H9 (cell line): ENCODE results near the gene BCAS3. TPM values are rescaled to one million over a fixed set of nuclear protein-coding genes. Genes with fewer than 3 reads are reported as not detected.

Experiments
- DNase-seq: peaks from one replicate; pipeline ENCODE4 v3.0.0-alpha.2; 2017
- H2AFZ ChIP-seq: one replicate; pipeline ENCODE4 v1.6.1; 2013; ENCODE audit warnings: mild to moderate bottlenecking, low read length, control low read depth, moderate library complexity
- H2AK5ac ChIP-seq: 2 replicates; pipeline ENCODE4 v1.6.1; 2013; ENCODE audit warnings: low read length, control low read depth, mixed read lengths; ENCODE audit not compliant: insufficient read length
- H2BK120ac ChIP-seq: one replicate; pipeline ENCODE4 v1.6.1; 2013; ENCODE audit warnings: low read depth, mild to moderate bottlenecking, low read length, control low read depth, inconsistent platforms; ENCODE audit not compliant: poor library complexity, severe bottlenecking
- H2BK12ac ChIP-seq: 2 replicates; pipeline ENCODE4 v1.6.1; 2013; ENCODE audit warnings: low read length, control low read depth, mixed read lengths, low read depth; ENCODE audit not compliant: insufficient read length
- H2BK15ac ChIP-seq: 2 replicates; pipeline ENCODE4 v1.6.1; 2013; ENCODE audit warnings: low read depth, low read length, control low read depth
- H2BK20ac ChIP-seq: one replicate; pipeline ENCODE4 v1.6.1; 2013; ENCODE audit warnings: low read depth, mild to moderate bottlenecking, low read length, control low read depth, inconsistent platforms; ENCODE audit not compliant: poor library complexity, severe bottlenecking
- H2BK5ac ChIP-seq: 2 replicates; pipeline ENCODE4 v1.6.1; 2013; ENCODE audit warnings: low read length, control low read depth, mixed read lengths; ENCODE audit not compliant: insufficient read length
- H3K14ac ChIP-seq: 2 replicates; pipeline ENCODE4 v1.6.1; 2013; ENCODE audit warnings: low read length, control low read depth; ENCODE audit not compliant: insufficient read depth
- H3K18ac ChIP-seq: 2 replicates; pipeline ENCODE4 v1.6.1; 2013; ENCODE audit warnings: low read depth, mild to moderate bottlenecking, mixed read lengths, low read length, control low read depth; ENCODE audit not compliant: insufficient read length
- H3K23ac ChIP-seq: 2 replicates; pipeline ENCODE4 v1.6.1; 2013; ENCODE audit warnings: low read length, control low read depth, mixed read lengths, low read depth; ENCODE audit not compliant: insufficient read length
- H3K23me2 ChIP-seq: 2 replicates; pipeline ENCODE4 v1.6.1; 2013; ENCODE audit warnings: low read depth, mild to moderate bottlenecking, mixed read lengths, low read length, control low read depth; ENCODE audit not compliant: insufficient read length, poor library complexity, severe bottlenecking
- H3K27ac ChIP-seq: 2 replicates; pipeline ENCODE4 v1.5.1; 2013; ENCODE audit warnings: low read length, control low read depth, mixed read lengths, low read depth; ENCODE audit not compliant: insufficient read length
- H3K27me3 ChIP-seq: 2 replicates; pipeline ENCODE4 v1.6.1; 2013; ENCODE audit warnings: low read length, control low read depth, inconsistent platforms; ENCODE audit not compliant: insufficient read depth
- H3K4ac ChIP-seq: 2 replicates; pipeline ENCODE4 v1.6.1; 2013; ENCODE audit warnings: low read depth, mild to moderate bottlenecking, control low read depth, inconsistent platforms, low read length, moderate library complexity
- H3K4me1 ChIP-seq: 2 replicates; pipeline ENCODE4 v1.6.1; 2013; ENCODE audit warnings: low read length, control low read depth, inconsistent platforms; ENCODE audit not compliant: insufficient read depth
- H3K4me2 ChIP-seq: 2 replicates; pipeline ENCODE4 v1.6.1; 2013; ENCODE audit warnings: low read length, control low read depth, mixed read lengths; ENCODE audit not compliant: insufficient read length, insufficient read depth
- H3K56ac ChIP-seq: 2 replicates; pipeline ENCODE4 v1.6.1; 2013; ENCODE audit warnings: low read depth, mild to moderate bottlenecking, mixed read lengths, low read length, control low read depth; ENCODE audit not compliant: insufficient read length
- H3K79me1 ChIP-seq: 2 replicates; pipeline ENCODE4 v1.6.1; 2013; ENCODE audit warnings: low read depth, mild to moderate bottlenecking, moderate library complexity, low read length, control low read depth, inconsistent platforms; ENCODE audit not compliant: insufficient read depth, poor library complexity, severe bottlenecking
- H3K79me2 ChIP-seq: 2 replicates; pipeline ENCODE4 v1.6.1; 2013; ENCODE audit warnings: low read length, control low read depth, inconsistent platforms; ENCODE audit not compliant: insufficient read depth
- H3K9ac ChIP-seq: 2 replicates; pipeline ENCODE4 v1.6.1; 2013; ENCODE audit warnings: low read length, control low read depth, mixed read lengths; ENCODE audit not compliant: insufficient read length; ENCODE audit errors: extremely low read depth
- H3K9me3 ChIP-seq: one replicate; pipeline ENCODE4 v1.6.1; 2013; ENCODE audit warnings: low read depth, low read length, inconsistent platforms; ENCODE audit not compliant: control insufficient read depth
- H3T11ph ChIP-seq: one replicate; pipeline ENCODE4 v1.6.1; 2013; ENCODE audit warnings: mild to moderate bottlenecking, low read length, control low read depth, inconsistent platforms
- H4K20me1 ChIP-seq: one replicate; pipeline ENCODE4 v1.6.1; 2013; ENCODE audit not compliant: control insufficient read depth, insufficient read length, insufficient read depth
- H4K5ac ChIP-seq: 2 replicates; pipeline ENCODE4 v1.6.1; 2013; ENCODE audit warnings: low read depth, mild to moderate bottlenecking, mixed read lengths, low read length, control low read depth; ENCODE audit not compliant: insufficient read length
- H4K8ac ChIP-seq: replicated peaks from 2 replicates; pipeline ENCODE4 v1.6.1; 2013; ENCODE audit warnings: low read length, control low read depth, mixed read lengths, low read depth; ENCODE audit not compliant: insufficient read length
- H4K91ac ChIP-seq: 2 replicates; pipeline ENCODE4 v1.6.1; 2013; ENCODE audit warnings: low read depth, mild to moderate bottlenecking, moderate library complexity, mixed read lengths, low read length, control low read depth; ENCODE audit not compliant: insufficient read length
- H3K27ac Mint-ChIP-seq, 3 experiments: 2 replicates in 2 of 3; 3 replicates in 1 of 3; pipeline ENCODE4 v1.8.0; 2020 to 2021; ENCODE audit warnings: mixed read lengths in 3 of 3, mild to moderate bottlenecking in 1 of 3, moderate library complexity in 1 of 3
- H3K27me3 Mint-ChIP-seq: 2 replicates; pipeline ENCODE4 v1.8.0; 2021; ENCODE audit warnings: low read depth, mild to moderate bottlenecking, moderate library complexity, mixed read lengths
- H3K36me3 Mint-ChIP-seq, 3 experiments: 2 replicates in 2 of 3; 3 replicates in 1 of 3; pipeline ENCODE4 v1.8.0; 2020 to 2021; ENCODE audit warnings: low read depth in 3 of 3, mixed read lengths in 3 of 3; ENCODE audit not compliant: insufficient read depth in 1 of 3
- H3K4me1 Mint-ChIP-seq, 2 experiments: 2 replicates each; pipeline ENCODE4 v1.8.0; 2020; ENCODE audit warnings: mixed read lengths in 2 of 2
- H3K4me3 Mint-ChIP-seq, 2 experiments: 2 replicates in 1 of 2; 3 replicates in 1 of 2; pipeline ENCODE4 v1.8.0; 2020 to 2021; ENCODE audit warnings: mild to moderate bottlenecking in 2 of 2, mixed read lengths in 2 of 2, moderate library complexity in 1 of 2
- H3K9me3 Mint-ChIP-seq, 2 experiments: 2 replicates in 1 of 2; 3 replicates in 1 of 2; pipeline ENCODE4 v1.8.0; 2020; ENCODE audit warnings: mild to moderate bottlenecking in 2 of 2, mixed read lengths in 2 of 2, moderate library complexity in 1 of 2
- CTCF ChIP-seq: fragments of 200-600 bp; sonication (generic); conservative IDR thresholded peaks from 3 replicates; pipeline ENCODE4 v1.8.0; 2021; ENCODE audit warnings: antibody characterized with exemption, mild to moderate bottlenecking
- WGBS: extraction: QIAGEN DNeasy Blood & Tissue Kit; methylation state at CpG from one replicate; pipeline ENCODE4 v1.1.7; 2013; ENCODE audit warnings: missing lambda C conversion rate, low lambda C conversion rate, mixed read lengths; ENCODE audit not compliant: insufficient read length; ENCODE audit errors: extremely low coverage; 5-methylcytosine and 5-hydroxymethylcytosine counted together
- total RNA-seq: library from RNA; stranded (reverse); gene quantifications from 2 replicates; pipeline ENCODE4 v1.2.1, GENCODE V29; 2021

Gene BCAS3
- total RNA-seq, 1 experiment from 2014 or later: 22.4 TPM

- Histone ChIP-seq H2BK20ac (no peak overlapping the region), H3K79me2 (no peaks in the 10 kb centered on the region), H4K5ac (no peak overlapping the region), H2BK12ac (no peak overlapping the region), H3K56ac (no peak overlapping the region), H3K18ac (no peak overlapping the region), H3K79me1 (no peaks in the 10 kb centered on the region), H3K4me2 (no peak overlapping the region), H3K27me3 (no peaks in the 10 kb centered on the region), H3K23me2 (no peaks in the 10 kb centered on the region), H3K4me1 (no peaks in the 10 kb centered on the region), H3K14ac (no peak overlapping the region), H2BK120ac (no peak overlapping the region), H3K9me3 (no peaks in the 10 kb centered on the region), H2BK15ac (no peak overlapping the region), H2AFZ (no peak overlapping the region), H2BK5ac (no peak overlapping the region), H4K20me1 (no peaks in the 10 kb centered on the region), H4K8ac (no peak overlapping the region), H3K4ac (no peak overlapping the region), H4K91ac (no peak overlapping the region), H3K27ac (no peak overlapping the region), H2AK5ac (no peak overlapping the region), H3T11ph (no peak overlapping the region), H3K9ac (no peak overlapping the region), H3K23ac (no peak overlapping the region)
- no peaks in the 10 kb centered on the region for H3K27me3 Mint-ChIP-seq
- H3K36me3 Mint-ChIP-seq: no peaks in the 10 kb centered on the region
- no CpG with 5 or more reads among the region's 1 CpG for WGBS
- no peak for DNase-seq
- H3K27ac Mint-ChIP-seq: no peak overlapping the region
- H3K9me3 Mint-ChIP-seq: no peaks in the 10 kb centered on the region
- H3K4me1 Mint-ChIP-seq: no peaks in the 10 kb centered on the region
- H3K4me3 Mint-ChIP-seq: no peak overlapping the region
- TF ChIP-seq CTCF: no peak
These were observed 376.8 kb downstream of the BCAS3 start for GRCh38 chr17:61054436-61054835.
